ENCODE data around the gene TIE1. TPM values are rescaled to one million over a fixed set of nuclear protein-coding genes. Genes with fewer than 3 reads are reported as not detected.
A peak's percentile ranks its signal among the peaks of the same experiment; 100 is the strongest.

Gene TIE1
- total RNA-seq, 6 donors from 2014 or later = 23.9 to 170 (median 51.4) TPM

DNA sequence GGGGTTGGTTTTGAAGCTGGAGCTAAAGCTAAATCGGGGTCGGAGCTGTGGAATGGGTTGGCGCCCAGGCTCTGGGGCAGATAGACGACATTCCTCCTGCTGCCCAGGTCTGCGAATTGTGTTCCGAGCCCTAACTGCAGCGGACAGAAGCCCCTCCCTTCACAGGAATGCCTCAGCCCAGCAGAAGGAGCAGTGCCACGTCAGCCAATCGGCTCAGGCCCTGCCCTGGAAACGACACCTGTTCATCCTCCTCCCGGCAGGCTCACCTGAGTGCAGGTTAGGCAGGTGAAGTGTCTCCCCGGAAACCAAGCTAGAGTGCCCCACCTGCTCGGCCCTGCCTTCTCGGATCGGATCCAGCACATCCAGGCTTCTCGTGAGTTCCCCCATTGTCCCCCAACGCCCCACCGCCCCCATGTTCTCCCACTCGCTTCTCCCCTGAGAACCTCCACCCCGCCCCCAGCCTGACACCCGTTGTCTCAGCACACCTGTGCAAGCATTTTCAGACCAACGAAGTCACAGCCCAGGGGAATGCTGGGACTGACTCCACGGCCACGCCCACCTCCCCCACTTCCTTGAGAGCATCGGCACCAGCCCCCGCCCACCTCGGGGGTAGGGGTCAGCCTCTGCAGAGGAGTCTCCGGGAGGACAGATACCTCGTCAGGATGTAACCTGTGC lies 30.2 kb upstream of the TIE1 start:
- peak overlapping the region in 3 of 4 donors; percentile 38 to 52 (median 51) for H3K4me3 ChIP-seq
- H3K9me3 ChIP-seq = no peaks in the 10 kb centered on the region
- TF ChIP-seq POLR2A (IDR thresholded peaks at IDR 0.05) (peak in 3 of 4 donors; percentile 31 to 82 (median 71)), EP300 (IDR thresholded peaks at IDR 0.05) (no peak), POLR2AphosphoS5 (IDR thresholded peaks at IDR 0.05) (peak; percentile 59 to 80)
- TF ChIP-seq, protein P1, sequence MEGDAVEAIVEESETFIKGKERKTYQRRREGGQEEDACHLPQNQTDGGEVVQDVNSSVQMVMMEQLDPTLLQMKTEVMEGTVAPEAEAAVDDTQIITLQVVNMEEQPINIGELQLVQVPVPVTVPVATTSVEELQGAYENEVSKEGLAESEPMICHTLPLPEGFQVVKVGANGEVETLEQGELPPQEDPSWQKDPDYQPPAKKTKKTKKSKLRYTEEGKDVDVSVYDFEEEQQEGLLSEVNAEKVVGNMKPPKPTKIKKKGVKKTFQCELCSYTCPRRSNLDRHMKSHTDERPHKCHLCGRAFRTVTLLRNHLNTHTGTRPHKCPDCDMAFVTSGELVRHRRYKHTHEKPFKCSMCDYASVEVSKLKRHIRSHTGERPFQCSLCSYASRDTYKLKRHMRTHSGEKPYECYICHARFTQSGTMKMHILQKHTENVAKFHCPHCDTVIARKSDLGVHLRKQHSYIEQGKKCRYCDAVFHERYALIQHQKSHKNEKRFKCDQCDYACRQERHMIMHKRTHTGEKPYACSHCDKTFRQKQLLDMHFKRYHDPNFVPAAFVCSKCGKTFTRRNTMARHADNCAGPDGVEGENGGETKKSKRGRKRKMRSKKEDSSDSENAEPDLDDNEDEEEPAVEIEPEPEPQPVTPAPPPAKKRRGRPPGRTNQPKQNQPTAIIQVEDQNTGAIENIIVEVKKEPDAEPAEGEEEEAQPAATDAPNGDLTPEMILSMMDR (IDR thresholded peaks at IDR 0.05) = no peak
- 9 to 17% methylated on average over 4 to 25 of the region's 29 CpGs for WGBS, 2 donors
- ATAC-seq (ENCODE audit: low FRiP score in 2 of 2) (peak; percentile 70 to 93), DNase-seq (peak in 1 of 2 donors; percentile 96)
- H3K27ac ChIP-seq = peak overlapping the region; percentile 85 to 94 (median 90)
- H3K27me3 ChIP-seq = no peaks in the 10 kb centered on the region
- peaks cover 30 to 55% (median 45%) of the 10 kb centered on the region in 4 donors for H3K4me1 ChIP-seq
- peaks cover 0 to 12% (median 0%) of the 10 kb centered on the region in 4 donors for H3K36me3 ChIP-seq

DNA sequence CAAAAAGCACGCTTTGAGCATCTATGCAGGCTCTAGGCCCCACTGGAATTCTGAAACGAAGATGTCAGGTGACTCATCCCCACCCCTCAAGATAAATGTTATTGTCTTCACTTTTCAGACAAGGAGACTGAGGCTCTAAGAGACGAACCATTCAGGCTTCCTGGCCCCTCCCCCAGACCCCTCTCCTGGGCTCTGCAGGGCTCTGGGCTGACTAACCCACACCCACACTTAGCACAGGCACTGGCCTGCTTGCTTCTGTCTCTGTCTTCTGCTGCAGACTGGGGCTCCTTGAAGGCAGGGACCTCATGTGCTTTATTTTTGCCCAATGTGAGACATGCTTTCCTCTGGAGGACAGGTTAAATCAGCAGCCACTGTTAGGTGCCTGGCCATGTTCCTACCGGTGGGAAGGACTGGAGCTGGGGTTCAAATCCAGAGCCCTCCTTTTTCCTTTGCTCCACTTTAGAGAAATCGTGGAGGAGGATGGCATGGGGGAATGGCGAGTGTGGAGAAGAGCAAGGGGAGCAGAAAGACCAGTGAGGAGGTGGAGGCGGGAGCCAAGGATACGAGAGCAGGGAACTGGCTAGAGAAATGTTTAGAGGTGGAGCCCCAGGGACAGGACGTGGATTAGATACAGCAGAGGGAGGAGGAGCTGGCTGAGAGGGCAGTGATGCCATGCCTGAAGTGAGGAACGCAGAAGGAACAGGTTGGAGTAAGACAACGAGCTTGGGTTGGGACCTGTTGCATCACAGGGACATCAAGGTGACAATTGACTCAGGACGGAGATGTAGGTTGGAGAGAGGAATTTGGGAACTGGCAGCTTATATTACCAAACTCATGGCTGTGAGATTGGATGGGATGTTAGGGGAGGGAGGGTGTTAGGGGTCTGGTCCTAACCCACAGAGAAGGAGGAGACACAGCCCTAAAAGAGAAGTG lies 29.3 kb upstream of the TIE1 start:
- Histone ChIP-seq H3K4me1 (peaks cover 30 to 55% (median 45%) of the 10 kb centered on the region in 4 donors), H3K9me3 (no peaks in the 10 kb centered on the region), H3K27me3 (no peaks in the 10 kb centered on the region), H3K36me3 (peaks cover 0 to 12% (median 0%) of the 10 kb centered on the region in 4 donors), H3K4me3 (peak overlapping the region in 3 of 4 donors; percentile 38 to 52 (median 51)), H3K27ac (peak overlapping the region; percentile 85 to 94 (median 90))
- 56 to 62% methylated on average over 12 of the region's 12 CpGs for WGBS, 2 donors
- ATAC-seq (ENCODE audit: low FRiP score in 2 of 2) = no peak
- no peak for DNase-seq
- TF ChIP-seq POLR2AphosphoS5 (IDR thresholded peaks at IDR 0.05) = no peak
- no peak for TF ChIP-seq EP300 (IDR thresholded peaks at IDR 0.05)
- no peak for TF ChIP-seq POLR2A (IDR thresholded peaks at IDR 0.05)
- TF ChIP-seq, protein P1 (IDR thresholded peaks at IDR 0.05) = no peak

DNA sequence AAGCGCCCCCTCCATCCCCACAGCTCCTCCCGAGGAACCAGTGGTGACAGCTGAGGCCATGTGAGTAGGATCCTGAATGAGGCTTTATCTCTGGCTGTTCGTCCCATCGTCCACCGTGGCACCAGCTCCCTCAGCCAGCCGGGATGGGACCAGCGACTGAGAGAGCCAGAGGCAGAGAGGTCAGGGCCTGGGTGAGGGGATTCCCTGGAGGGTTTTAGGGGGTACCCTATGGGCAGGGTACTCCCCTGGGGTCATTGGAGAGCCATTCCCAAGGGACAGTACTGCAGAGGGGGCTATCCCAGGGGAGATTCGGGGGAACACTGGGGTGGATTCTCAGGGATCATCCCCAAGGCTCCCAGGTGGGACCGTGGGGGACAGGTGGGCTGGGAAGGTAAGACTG lies 28.6 kb upstream of the TIE1 start:
- WGBS, 2 donors = 66 to 80% methylated on average over 1 to 9 of the region's 9 CpGs
- DNase-seq (no peak), ATAC-seq (ENCODE audit: low FRiP score in 2 of 2) (no peak)
- H3K27ac ChIP-seq = peak overlapping the region in 3 of 4 donors; percentile 85 to 94 (median 92)
- H3K27me3 ChIP-seq = no peaks in the 10 kb centered on the region
- TF ChIP-seq EP300 (IDR thresholded peaks at IDR 0.05) (no peak), POLR2A (IDR thresholded peaks at IDR 0.05) (no peak)
- TF ChIP-seq, protein P1 (IDR thresholded peaks at IDR 0.05) = no peak
- no peak overlapping the region for H3K4me3 ChIP-seq
- H3K4me1 ChIP-seq = peaks cover 30 to 53% (median 45%) of the 10 kb centered on the region in 4 donors
- H3K9me3 ChIP-seq = no peaks in the 10 kb centered on the region
- H3K36me3 ChIP-seq = peaks cover 0 to 12% (median 0%) of the 10 kb centered on the region in 4 donors

DNA sequence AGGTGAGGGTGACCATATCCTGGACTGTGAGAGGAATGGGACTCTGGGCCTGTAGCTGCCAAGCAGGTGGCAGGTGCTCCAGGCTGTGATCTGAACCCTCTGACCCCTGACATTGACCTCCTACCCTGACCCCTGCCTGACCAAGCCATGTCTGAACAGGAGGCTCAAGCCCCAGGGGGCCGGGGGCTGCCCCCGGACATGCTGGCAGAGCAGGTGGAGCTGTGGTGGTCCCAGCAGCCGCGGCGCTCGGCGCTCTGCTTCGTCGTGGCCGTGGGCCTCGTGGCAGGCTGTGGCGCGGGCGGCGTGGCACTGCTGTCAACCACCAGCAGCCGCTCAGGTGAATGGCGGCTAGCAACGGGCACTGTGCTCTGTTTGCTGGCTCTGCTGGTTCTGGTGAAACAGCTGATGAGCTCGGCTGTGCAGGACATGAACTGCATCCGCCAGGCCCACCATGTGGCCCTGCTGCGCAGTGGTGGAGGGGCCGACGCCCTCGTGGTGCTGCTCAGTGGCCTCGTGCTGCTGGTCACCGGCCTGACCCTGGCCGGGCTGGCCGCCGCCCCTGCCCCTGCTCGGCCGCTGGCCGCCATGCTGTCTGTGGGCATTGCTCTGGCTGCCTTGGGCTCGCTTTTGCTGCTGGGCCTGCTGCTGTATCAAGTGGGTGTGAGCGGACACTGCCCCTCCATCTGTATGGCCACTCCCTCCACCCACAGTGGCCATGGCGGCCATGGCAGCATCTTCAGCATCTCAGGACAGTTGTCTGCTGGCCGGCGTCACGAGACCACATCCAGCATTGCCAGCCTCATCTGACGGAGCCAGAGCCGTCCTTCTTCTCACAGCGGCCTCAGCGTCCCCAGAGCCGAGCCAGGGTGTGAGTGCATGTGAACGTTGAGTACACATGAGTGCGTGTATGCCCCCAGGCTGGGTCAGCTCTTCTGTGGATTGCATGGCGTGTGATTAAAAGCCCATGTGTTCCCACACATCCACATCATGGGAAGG lies 27.9 kb upstream of the TIE1 start:
- Histone ChIP-seq H3K36me3 (peaks cover 0 to 12% (median 0%) of the 10 kb centered on the region in 4 donors), H3K4me1 (peaks cover 26 to 49% (median 45%) of the 10 kb centered on the region in 4 donors), H3K9me3 (no peaks in the 10 kb centered on the region), H3K27me3 (no peaks in the 10 kb centered on the region), H3K4me3 (no peak overlapping the region), H3K27ac (peak overlapping the region in 3 of 4 donors; percentile 18 to 92 (median 85))
- ATAC-seq (ENCODE audit: low FRiP score in 2 of 2) (no peak), DNase-seq (peak in 1 of 2 donors; percentile 82)
- 96 to 97% methylated on average over 19 to 30 of the region's 46 CpGs for WGBS, 2 donors
- TF ChIP-seq POLR2A (IDR thresholded peaks at IDR 0.05) (peak in 1 of 4 donors; percentile 4), EP300 (IDR thresholded peaks at IDR 0.05) (no peak)

Data from upper lobe of left lung (tissue), 6 donors.